ENCODE measurements around the gene TBX4.

TBX4 gene

GRCh38 chr17:61454381-61455323 is 2.4 kb downstream of the TBX4 start:
- DNase-seq (ENCODE audit: low read depth) = no peak

- DNase-seq (ENCODE audit: low read depth) = no peak
These were observed 3.3 kb downstream of the TBX4 start for GRCh38 chr17:61455324-61456060.

- DNase-seq (ENCODE audit: low read depth) = no peak
These were observed 3.9 kb downstream of the TBX4 start for GRCh38 chr17:61456061-61456681.

GRCh38 chr17:61456688-61457225 is 4.5 kb downstream of the TBX4 start:
- no peak for DNase-seq (ENCODE audit: low read depth)

GRCh38 chr17:61457226-61457983 is 5.2 kb downstream of the TBX4 start:
- no peak for DNase-seq (ENCODE audit: low read depth)

GRCh38 chr17:61458000-61458399 is 5.8 kb downstream of the TBX4 start:
- no peak for DNase-seq (ENCODE audit: low read depth)

- DNase-seq (ENCODE audit: low read depth) = no peak
These were observed 6.4 kb downstream of the TBX4 start for GRCh38 chr17:61458421-61459141.

- DNase-seq (ENCODE audit: low read depth) = no peak
These were observed 7.1 kb downstream of the TBX4 start for GRCh38 chr17:61459142-61459809.

GRCh38 chr17:61459939-61460718 is 7.9 kb downstream of the TBX4 start:
- no peak for DNase-seq (ENCODE audit: low read depth)

GRCh38 chr17:61460796-61461585 is 8.8 kb downstream of the TBX4 start:
- no peak for DNase-seq (ENCODE audit: low read depth)

GRCh38 chr17:61461586-61461966 is 9.4 kb downstream of the TBX4 start:
- no peak for DNase-seq (ENCODE audit: low read depth)

- DNase-seq (ENCODE audit: low read depth) = no peak
These were observed 9.9 kb downstream of the TBX4 start for GRCh38 chr17:61461967-61462718.

- DNase-seq (ENCODE audit: low read depth) = no peak
These were observed 10.6 kb downstream of the TBX4 start for GRCh38 chr17:61462719-61463315.

- DNase-seq (ENCODE audit: low read depth) = no peak
These were observed 11.3 kb downstream of the TBX4 start for GRCh38 chr17:61463316-61464129.

- no peak for DNase-seq (ENCODE audit: low read depth)
These were observed 12.1 kb downstream of the TBX4 start for GRCh38 chr17:61464130-61464842.

- DNase-seq (ENCODE audit: low read depth) = no peak
These were observed 12.6 kb downstream of the TBX4 start for GRCh38 chr17:61464843-61465180.

Data from activated gamma-delta T cell treated with anti-CD3 and anti-CD28 coated beads, Interleukin-2, amount 50 U/mL, for 16 hours (primary cell).